DMS114 treated with DMSO at 0.1 percent for 48 hours (cell line): Measurements from ENCODE around the gene FAM241A.
"Not testable (repeated sequence)": the region's sequence is repeated elsewhere in the genome, so short reads cannot be mapped to it uniquely, and the experiment has no call there.

Experiments used
- DNase-seq: peaks from one replicate; lab custom pipeline; 2025; ENCODE audit not compliant: unreplicated experiment; lab: John Stamatoyannopoulos, UW

FAM241A gene

DNA sequence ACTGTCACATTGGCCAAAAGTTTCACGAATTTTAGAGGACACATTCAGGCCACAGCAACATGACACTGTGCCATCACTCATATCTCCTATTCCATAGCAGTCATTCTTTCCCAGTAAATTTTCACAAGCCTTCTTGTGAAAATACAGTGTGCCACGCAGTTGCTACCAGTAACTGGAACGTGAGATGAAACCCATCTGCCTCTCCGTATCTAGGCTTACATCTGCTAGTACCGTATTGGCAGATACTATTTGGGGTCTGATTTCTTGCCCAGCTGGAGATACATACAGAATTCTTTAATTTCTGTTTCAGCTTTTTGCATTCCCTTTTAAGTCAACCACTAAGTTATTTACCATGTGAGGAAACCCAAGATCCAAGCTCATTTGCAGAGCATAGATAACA, 8.7 kb upstream of the FAM241A start:
- no peak for DNase-seq

DNA sequence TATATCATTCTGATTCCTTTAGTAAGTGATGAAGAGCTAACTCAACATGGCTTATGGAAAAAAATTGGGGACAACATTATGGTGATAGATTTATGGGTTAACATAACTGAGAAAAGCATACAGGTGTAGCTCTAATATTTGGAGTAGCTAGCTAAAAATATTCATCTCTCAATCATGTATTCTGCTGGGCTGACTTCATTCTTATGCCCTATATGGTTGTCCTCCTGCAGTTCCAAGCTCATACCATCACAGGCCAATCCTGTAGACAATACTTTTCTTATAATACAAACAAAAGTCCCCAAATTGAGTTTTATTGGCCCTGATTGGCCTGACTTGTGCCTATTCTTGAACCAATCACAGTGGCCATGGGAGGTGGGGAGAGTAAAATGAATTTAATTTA, 6.7 kb upstream of the FAM241A start:
- DNase-seq, result no peak

DNA sequence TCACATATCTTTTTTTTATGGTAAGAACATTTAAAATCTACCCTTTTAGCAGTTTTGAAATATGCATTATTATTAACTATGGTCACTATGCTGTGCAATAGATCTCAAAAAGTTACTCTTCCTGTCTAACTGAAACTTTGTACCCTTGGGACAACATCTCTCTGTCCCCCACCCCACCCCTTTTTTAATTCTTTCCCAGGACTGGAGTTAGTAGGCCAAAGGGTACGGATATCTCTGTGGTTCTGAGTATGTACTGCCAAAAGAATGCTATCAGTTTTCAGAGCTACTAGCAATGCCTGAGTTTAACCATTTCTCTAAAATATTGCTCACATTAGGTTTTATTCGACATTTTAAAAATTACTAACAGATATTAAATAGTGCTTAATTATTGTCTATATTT, 4.7 kb upstream of the FAM241A start:
- no peak for DNase-seq

DNA sequence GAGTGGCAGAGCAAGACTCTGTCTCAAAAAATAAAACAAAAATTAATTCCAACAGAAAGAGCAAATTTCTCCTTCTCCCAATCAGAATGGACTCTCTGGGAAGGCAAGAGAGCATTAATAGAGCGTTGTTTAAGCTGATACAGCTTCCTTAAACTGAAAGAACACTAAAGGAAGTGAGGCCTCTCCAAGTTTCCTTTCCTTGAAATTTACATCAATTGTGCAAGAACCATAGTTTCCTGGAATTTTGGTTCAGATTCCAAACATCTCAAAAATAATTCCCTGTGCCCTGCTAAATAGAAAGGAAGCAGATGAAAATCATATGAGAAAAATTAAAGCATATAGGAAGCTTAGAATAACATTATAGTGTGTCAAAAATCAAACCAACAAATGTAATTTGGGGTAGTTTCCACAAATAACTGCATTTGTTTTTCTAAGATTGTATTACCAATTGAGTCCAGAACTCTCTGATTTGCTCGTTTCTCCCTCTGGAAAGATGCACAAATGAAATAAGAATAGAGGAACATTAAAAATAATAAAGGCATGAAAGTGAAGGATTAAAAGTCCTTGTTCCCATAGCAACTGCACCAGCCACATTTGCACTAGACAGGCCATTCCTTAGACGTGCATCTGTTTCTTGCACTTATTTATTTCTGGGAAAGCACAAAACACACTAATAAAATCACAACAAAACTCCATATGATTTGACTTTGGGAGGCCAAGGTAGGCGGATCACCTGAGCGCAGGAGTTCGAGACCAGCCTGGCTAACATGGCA, 3.7 kb upstream of the FAM241A start:
- no peak for DNase-seq

DNA sequence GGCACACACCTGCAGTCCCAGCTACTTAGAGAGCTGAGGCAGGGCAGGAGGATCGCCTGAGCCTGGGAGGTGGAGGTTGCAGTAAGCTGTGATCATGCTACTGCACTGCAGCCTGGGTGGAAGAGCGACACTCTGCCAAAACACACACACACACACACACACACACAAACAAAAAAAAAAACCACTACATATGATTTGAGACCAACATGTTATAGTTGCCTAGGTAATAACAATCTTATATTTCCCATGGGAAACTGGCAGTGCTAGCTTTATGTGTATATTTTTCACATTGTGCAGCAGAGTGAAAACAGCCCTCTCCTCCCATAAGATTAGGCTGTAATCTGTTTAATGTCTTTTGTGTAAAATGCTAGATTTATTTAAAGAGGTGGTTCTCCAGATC, 3.1 kb upstream of the FAM241A start:
- DNase-seq, result no peak

DNA sequence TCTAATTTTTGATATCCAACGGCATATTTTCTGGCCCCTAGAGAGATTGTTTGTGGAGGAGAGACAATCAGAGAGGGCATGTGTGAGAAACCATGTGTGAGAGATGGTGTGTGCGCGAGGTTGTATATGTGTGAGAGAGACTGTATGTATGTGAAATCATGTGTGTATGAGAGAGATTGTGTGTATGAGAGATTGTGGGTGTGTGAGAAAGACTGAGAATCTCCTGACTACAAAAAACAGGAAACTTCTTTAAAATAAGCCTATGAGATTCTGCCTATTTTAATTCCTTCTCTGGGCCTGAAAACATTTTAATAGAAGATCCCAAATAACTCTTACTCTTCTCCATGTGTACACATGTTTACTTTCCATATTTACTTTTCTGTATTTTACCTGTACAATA, 1.5 kb upstream of the FAM241A start:
- DNase-seq, result no peak

DNA sequence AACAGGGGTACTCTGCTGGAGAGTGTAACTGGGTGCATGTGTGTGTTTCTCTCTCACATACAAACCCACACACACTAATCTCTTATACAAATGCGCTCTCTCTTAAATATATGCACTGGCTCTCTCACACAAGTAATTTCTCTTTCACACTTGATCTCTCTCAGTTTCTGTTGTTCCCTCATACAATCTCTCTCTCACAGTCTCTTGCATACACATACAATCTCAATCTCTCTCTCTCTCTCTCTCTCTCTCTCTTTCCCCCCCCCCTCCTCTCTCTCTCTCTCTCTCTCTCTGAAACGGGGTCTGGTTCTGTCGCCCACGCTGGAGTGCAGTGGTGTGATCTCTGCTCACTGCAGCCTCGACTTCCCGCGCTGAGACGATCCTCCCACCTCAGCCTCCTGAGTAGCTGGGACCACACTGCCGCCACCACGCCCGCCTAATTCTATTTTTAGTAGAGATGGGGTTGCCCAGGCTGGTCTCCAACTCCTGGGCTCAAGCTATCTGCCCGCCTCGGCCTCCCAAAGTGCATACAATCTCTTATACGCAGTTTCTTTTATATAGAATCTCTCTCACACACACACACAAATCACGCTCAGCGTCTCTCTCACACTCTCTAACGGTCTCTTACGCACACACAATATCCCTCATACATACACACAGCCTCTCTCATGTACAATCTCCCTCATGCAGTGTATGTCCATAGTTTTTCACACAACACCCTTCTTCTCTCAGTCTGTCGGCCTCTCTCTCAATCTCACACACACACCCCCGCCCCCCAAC, 518 bp upstream of the FAM241A start:
- no peak for DNase-seq

DNA sequence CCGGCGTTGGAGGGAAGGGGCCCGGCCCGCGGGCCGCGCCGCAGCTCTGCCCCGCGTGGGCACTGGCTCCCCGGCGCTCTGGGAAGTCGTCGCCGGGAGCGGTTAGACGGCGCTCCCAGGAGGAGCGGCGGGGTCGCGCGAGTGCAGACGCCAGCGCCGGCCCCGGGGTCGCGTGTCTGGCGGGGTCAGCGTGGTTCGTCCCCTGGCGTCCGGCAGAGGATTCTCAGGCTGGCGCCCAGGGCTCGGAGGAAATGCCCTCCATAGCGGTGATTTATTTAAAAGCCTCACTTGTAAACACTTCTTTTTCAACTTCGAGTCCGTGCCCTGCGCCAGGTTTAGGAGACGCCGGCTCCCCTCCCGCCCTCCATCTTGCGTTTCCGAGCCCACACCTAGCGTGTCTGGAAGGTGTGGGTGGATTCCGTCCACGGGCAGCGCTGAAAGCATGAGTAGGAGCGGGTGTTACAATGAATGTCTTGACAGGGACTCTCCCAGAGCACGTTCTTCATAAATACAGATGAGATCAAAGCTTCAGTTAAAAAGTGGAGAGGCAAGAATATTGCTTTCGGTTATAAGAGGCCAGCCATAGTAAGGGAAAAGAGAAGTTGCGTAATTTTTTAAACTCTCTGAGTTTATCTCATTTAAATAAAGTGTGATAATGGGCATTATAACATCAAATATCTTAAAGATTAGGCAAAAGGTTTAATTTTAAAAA, 692 bp downstream of the FAM241A start:
- no peak for DNase-seq

DNA sequence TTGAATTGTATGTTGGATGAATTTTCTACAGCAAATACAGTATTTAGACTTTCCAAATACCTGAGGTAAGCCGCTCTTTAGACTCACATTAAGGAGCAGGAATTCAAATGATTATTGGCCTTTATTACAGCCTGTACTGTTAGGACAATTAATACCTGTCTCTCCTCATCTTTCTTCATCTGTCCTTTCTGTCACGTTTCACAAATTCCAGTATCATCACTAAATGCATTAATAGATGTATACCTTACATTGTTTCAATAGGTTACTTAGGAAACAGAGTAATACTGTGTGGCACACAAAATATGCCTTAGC, 1.2 kb downstream of the FAM241A start:
- DNase-seq, result no peak

DNA sequence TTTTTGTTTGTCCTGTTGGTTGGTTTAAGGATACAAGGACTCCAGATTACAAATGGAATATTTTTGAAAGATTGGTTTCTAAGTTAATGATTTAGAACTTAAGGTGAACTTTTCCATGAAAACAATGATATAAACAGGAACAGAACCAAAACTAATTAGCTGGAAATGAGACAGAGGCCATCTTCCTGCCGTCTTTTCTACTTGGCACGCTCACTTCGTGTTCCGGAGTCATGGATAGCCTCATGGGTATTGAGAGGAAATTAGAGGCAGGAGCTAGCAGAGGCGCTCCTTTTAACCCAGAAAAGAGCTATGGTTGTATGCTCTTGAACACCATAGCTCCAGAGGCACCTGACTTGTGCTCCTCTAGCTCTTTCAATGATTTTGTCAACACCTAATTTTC, 2.4 kb downstream of the FAM241A start:
- DNase-seq, result no peak

DNA sequence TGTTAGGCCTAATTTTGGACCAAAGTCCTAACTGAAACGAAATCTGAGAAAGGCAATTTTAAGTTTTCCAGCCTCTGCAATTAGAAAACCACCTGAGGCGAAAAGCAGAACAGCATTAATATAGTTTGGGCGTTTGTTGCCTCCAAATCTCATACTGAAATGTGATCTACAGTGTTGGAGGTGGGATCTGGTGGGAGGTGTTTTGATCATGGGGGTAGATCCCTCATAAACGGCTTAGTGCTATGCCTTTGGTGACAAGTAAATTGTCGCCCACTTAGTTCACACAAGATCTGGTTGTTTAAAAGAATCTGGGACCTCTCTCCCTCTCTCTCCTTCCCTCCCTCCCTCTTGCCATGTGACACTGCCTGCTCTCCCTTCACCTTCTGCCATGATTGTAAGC, 5.7 kb downstream of the FAM241A start:
- no peak for DNase-seq

DNA sequence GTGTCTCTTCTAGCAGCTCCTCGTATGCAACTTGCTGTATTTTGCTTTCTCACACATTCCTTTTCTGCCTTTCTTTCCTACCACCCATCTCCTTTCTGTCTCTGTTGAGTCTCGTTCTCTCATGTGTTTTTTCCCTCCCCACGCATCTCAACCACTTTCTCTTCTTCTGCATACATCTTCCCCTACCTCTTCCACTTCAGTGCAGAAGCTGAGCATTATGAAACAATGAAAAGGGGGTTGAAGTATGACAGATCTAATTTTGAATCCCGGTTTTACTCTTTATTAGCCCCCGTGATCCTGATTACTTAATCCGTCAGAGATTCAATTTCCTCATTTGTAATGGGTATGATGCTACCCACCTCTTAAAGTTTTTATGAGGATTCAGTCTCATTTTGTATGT, 7.3 kb downstream of the FAM241A start:
- DNase-seq, result no peak

DNA sequence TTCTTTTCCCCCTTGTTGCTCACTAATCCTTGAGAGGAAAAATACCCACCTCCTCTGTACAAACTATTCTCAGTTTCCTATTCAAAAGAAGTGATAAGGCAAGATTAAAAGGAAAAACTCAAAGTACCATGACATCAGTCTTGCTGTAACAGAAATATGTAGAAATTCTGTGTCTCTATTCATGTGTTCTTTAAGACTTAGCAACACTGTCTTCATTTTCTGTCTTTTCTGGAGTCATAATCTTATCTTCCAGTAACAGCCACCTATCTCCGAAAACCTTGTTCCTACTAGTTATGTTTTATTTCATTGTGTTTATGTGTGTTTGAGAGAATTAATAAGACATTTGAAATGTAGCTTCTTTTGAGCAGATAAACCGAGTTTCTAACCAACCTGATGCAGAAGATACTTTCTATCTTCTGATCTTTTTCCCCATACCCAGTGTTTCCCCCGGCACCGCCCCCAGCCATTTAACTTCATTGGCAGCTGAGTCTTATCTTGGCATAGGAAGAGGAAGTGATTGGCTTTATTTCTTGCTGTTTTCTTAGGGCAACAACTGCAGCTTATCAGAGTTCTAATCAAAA, 8.0 kb downstream of the FAM241A start:
- no peak for DNase-seq

DNA sequence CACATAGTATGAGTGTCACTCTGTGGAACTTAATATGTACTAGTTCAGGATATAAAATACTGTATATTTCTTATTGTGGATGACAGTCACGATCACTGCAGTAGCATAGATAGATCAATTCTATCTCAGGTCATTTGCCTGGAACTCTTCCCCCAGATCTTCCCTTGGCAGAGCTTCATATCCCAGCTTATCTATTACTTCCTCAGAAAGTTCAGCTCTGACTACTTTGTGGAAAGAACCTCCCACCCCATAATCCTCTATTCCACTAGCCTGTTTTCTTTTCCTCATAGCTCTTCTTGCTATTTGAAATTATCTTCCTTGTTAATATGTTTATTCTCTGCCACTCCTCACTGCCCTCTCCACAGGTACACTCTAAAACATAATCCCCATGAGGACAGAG, 10.9 kb downstream of the FAM241A start:
- DNase-seq, result no peak

DNA sequence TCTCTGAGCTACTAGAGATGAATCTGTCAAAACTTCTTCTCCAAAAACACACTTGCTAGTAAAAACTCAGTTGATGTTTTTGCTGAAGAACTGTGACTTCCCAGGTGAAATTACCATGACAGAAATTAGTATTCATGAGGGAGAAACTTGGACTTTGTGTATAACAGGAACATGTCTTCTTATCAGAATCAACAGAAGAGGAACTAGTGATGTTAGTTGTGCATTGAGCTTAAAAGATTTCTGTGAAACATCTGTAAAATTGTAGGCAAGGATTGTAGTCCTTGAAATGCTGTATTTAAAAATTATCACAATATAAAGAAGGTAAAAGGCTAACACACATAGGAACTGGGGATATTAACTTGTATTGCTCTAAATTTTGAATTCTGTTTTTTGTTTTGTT, 11.3 kb downstream of the FAM241A start:
- no peak for DNase-seq

DNA sequence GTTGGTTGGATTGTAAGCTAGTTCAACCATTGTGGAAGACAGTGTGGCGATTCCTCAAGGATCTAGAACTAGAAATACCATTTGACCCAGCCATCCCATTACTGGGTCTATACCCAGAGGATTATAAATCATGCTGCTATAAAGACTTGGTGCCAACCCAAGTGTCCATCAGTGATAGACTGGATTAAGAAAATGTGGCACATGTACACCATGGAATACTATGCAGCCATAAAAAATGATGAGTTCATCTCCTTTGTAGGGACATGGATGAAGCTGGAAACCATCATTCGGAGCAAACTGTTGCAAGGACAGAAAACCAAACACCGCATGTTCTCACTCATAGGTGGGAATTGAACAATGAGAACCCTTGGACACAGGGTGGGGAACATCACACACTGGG, 18.5 kb downstream of the FAM241A start:
- not testable (repeated sequence) for DNase-seq

DNA sequence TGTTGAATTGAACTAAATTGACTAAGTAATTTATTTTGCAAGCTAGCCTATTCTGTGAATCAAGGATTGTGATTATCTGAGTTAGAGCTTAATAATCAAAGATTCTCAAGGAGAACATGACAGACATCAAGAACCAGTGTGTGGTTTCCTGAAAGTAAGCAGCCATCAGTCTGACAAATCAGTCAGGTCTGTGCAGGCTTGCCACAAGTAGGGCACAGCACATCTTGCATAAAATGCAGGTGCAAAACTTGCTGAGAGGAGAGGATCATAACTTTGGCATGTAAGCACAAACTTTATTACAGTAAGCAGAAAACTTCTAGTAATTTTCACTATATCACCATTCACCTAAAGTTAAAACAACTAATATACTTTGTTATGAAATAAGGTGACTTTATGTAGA, 22.5 kb downstream of the FAM241A start:
- no peak for DNase-seq

DNA sequence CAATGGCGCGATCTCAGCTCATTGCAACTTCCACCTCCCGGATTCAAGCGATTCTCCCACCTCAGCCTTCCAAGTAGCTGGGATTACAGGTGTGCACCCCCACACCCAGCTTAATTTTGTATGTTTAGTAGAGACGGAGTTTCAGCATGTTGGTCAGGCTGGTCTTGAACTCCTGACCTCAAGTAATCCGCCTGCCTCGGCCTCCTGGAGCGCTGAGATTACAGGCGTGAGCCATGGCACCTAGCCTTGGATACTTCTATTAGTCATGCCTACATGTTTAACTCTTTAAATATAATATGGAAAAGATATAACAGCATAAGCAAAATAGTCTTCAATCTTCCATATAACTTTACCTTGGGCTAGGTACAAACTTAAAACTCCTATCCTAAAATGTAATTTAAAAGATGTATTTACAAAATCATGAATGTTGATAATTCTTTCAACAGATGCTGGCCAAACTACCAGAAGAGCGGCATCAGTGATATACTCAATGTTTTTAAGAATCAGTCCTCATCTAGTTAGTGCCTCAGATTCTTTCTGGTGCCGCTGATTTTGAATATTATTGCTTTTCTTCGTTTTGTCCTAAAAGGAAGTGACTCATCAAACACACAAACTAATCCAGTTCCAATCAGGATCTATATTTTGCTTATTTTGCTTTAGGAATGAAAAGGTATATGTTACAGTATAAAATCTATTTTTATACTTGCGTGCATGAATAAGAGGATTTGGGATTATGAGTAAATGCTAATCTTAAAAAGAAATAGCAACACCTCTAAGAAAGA, 23.7 kb downstream of the FAM241A start:
- no peak for DNase-seq

DNA sequence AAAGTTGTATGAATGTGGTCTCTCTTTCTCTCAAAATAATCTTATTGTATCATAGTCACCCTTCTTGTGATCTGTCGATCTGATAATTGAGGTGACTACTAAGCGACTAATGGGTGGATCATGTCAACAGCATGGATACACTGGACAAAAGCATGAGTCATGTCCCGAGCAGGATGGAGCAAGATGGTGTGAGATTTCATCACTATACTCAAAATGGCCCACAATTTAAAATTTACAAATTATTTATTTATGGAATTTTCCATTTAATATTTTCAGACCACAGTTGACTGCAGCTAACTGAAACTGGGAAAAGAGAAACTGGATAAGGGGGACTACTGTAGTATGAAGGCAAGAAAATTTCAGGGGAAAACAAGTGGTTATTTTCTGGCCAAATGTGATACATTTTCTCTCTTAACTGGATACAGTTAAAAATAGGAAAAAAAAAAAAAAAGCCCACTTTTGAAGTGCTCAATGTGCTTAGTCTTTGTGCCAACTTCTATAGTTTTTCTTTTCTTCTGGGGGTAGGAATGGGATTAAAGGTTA, 25.3 kb downstream of the FAM241A start:
- DNase-seq, result no peak

DNA sequence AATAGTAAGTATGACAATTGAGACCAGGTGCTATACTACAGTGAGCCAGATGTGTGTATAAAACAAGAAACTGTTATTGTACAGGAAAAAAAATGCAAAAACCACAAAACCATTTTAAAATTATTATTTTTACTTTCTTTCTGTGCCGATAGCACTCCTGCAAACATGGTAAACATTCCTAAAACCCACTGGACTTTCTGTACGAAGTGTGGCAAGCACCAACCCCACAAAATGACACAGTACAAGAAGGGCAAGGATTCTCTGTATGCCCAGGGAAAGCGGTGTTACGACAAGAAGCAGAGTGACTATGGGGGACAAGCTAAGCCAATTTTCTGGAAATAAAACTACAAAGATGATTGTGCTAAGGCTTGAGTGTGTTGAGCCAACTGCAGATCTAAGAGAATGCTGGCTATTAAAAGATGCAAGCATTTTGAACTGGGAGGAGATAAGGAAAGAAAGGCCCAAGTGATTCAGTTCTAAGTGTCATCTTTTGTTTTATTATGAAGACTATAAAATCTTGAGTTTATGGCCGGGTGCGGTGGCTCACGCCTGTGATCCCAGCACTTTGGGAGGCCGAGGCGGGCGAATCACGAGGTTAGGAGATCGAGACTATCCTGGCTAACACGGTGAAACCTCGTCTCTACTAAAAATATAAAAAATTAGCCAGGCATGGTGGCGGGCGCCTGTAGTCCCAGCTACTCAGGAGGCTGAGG, 26.0 kb downstream of the FAM241A start:
- not testable (repeated sequence) for DNase-seq
